ENCODE results near the gene SMARCE1.
"Not testable (repeated sequence)": the region's sequence is repeated elsewhere in the genome, so short reads cannot be mapped to it uniquely, and the experiment has no call there.

SMARCE1 gene

DNA sequence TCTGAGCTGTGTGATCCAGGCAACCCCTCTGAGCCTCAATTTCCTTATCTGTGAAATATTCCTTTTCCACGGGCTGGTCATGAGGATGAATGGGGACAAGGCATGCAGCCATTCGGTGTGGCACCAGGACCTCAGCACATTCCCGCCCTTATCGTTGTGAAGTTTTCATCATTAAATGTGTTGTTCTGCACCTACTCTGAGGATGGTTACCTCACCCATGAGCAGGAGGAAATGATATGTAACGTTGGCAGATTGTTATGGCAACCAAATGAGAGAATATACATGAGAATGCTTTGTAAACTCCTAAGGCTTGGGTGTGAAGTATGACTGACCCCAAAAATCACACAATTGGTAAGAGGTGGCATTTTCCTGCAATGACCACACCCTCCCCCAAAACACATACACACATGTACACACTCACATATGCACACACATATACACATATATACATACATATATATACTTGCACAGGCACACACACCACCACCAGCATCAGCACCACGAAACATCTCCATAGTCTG, 39.5 kb downstream of the SMARCE1 start:
- no peak for FAIRE-seq

DNA sequence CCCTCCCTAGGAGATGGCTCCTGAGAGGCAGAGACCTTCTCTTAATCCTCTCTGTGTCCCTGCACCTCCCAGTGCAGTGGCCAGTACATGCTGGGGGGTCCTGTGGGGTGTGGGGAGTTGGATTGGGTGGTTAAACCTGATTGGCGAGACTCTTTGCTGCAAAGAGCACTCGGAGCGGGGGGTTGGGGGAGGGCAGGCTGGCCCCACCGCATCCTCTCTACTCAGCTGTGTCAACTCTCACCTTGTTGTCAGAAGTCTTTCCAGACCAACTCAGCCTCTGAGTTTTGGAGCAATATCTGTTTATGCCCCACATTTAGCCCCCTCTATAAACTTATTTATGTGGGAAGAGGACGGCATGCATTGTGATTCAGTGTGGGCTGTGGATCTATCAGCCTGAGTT, 40.0 kb downstream of the SMARCE1 start:
- no peak for FAIRE-seq

DNA sequence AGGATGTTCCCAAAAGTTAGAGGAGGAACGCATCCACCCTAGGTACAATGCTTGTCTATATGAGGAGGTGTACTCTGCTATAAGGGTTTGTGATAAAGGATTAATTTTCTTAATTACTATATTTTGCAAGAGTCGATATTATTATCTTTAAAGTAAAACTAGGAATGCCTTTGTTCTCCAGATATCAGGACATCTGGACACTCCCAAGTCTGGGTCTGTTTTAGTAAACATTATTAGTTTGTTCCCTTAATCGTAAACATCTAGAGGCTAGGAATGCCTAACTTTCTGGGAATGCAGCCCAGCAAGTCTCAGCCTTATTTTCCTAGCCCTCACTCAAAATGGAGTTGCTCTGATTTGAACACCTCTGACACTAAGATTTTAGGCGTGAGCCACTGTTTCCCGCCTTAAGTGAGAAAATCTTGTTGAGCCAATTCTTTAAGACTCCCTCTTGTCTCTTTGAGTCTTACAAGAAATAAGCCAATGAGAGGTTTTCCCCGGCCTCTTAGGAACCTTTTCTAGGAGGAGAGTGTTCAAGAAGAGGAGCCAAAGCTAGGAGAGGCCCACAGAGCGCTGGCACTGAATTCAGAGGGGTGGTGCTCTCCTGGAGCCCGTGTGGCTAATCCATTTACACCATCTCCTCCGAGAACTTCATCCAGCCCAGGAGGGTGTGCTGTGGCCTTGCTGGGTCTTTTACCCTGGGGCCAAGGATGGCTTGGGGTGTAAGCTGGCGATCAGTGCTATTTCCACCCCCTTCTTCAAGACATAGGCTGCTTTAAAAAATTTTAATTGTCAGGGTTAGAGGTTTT, 40.9 kb downstream of the SMARCE1 start:
- no peak for FAIRE-seq

DNA sequence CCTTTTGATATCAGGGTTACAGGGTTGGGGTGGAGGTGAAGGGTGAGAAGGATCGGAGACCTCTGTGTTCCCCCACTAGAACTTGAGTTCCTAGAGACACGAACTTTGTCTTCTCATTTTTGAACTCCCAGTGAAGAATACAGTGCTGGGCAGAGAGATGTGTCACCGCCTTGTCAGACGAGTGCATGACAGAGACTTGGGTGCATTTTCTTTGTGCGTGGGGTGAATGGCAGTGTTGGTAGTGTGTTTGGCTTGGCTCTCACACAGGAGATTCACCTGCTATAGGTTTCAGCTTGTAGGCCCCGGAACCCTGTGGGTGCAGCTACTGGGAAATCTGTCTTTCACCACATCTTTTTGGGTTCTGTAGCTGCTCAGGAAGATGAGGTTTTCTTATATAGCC, 42.3 kb downstream of the SMARCE1 start:
- no peak for FAIRE-seq

DNA sequence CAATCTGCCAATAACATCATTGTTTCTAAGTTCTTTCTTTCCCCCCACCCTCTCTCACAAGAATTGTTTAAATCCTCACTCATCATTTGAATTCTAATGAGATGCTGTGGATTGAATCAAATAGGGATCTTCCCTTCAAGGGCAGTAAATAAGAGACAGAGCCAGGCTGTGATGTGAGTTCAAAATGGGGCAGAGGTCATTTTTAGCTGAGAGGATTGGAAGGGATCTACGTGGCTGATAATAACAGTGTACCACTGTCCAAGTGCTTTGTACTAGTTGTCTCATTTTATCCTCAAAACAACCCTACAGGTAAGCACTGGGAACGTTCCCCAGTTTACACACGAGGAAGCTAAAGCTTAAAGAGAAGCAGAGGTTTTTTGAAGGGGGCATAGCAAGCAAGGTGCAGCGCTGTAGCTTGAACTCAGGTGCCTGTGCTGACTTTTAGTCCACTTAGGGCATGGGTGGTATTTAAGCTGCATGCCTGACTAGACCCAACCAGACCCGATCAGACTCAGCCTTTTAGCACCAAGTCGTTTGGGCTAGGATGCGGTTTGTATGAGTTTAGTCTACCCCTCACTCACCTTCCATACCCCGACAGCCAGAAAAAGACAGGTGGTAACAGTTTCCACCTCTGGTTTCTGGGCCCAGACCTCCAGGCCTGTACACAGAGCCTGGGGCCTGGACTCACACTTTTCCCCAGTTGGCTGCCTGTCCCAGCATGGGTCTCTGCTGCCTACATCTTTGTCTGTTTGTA, 43.1 kb downstream of the SMARCE1 start:
- no peak for FAIRE-seq

DNA sequence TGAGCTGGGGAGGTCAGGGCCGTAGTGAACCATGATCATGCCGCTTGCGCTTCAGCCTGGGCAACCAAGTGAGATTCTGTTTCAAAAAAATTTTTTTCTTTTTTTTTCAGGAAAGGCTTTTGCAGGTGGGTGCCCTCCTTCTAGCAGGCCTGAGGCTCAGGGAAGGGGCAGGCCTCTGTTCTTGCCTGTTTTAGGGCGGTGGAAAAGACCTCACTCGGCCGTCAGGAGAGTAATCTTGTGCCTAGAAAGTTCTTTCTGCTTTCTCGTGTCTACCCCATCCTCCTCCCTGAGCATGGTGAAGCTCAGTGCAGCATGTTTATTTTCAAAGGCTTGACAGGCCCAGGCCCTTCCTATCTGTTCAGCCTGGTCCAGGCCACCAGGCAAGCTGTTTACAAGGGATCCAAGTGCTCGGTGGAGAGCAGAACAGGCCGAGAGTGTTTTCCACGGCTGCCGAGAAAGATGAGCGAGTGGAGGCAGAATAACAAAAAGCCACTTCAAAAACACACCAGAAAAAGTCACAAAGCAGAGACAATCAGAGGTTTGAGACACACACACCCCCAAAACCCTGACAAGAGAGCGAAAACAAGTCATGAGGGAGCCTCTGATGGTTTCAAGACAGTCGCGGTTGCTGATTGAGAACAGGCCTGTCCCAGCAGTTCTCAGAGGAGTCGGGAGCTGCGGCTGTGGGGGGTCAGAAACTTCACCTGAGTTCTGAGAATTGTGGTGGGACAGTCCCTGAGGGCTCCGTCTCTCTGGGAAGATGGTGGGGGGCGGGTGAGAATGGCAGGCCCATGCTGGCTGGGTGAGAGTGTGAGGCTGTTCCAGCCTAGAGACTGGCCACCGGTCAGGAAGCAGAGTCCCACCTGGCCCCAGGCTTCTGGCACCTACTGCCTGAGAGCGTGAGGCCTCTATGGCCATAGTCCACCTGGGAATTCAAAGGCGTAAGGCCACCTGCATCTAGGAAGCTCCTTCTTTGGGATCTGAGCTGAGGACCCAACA, 44.9 kb downstream of the SMARCE1 start:
- no peak for FAIRE-seq

DNA sequence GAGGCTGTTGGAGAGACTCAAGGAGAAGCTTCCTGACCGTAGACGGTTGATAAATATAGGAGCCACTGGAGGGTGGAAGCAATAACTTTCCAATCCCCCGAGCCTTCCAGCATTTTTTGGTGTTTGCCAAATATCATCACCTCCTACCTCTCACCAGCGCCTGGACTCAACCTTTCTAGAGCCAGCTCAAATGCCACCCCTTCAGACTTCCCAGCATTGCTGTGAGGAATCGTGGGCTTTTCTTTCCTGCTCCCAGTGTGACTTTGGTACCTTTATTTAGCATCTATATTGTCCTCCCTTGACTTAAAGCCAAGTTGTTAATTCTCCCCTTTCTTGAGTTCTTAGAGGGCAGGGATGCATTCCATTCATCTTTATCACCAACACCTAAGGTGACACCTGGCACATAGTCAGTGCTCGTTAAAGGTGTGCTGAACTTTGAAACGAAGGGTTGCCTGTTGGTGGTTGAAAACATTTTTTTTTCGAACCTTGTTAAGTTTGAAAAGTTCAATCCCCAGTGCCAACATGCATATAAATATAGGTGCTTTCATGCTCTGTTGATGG, 47.1 kb downstream of the SMARCE1 start:
- no peak for FAIRE-seq

DNA sequence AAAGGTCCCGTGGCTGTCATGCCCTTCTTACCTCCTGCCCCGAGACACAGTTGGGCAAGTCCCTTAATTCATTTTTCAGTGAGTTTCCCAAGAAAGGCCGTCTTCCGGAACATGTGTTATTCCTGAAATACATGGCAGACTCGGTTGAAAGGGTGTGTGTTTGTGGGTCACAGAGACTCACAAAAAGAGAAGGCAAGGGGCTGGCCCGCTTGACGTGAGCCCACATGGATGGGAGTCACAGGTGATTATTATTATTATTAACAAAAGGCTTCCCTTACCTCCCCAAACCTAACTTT, 48.2 kb downstream of the SMARCE1 start:
- no peak for FAIRE-seq

DNA sequence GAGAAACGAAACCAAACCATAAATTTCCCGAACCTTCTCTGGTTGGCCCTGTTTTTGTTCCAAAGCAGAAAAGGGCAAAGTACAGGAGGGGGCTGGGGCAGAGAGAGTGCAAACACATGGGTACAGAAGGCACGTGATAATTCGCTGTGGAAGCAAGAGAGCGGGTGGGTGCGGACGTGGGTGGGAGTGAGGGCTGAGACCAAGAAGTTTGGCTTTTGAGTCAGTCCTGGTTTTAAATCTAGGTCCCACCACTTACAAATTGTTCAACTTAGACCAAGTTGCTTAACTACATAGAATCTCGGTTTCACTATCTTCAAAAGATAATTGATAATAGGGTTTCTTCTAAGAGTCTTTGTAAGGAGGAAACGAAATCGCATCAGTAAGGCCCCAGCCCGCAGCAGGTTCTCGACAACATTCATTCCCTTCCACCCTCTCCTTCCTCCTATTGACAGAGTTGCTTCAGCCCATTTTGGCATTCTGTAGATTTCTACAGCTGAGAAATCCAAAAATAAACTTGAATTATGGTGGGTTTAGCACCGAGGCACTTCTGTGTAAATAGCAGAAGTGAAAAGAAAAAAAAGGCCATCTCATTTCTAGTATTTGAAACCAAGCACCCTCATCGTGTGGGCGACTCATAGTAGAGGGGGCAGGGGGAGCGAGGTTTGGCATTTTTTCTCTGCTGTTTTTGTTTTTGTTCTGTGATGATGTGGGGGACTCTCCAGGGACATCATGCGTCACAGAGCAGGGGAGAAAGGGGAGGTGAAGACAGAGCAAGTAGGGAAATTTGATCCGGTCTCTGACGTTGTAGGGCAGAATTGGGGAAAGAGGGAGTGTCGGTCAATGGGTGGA, 48.8 kb downstream of the SMARCE1 start:
- FAIRE-seq = no peak

DNA sequence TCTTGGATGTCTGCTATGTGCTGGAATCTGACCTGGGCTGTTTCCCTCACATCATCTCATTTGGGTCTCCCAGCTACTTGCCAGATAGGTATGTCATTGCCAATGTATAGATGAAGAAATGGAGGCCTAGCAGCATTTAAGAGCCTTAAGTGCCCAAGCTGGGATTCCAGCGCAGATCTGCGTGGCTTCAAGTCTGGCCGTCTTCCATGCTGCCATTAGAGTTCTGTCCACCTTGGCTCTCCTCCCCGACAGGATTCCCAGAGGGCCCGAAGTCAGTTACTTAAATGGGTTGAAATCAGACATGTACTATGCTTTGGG, 49.4 kb downstream of the SMARCE1 start:
- no peak for FAIRE-seq

DNA sequence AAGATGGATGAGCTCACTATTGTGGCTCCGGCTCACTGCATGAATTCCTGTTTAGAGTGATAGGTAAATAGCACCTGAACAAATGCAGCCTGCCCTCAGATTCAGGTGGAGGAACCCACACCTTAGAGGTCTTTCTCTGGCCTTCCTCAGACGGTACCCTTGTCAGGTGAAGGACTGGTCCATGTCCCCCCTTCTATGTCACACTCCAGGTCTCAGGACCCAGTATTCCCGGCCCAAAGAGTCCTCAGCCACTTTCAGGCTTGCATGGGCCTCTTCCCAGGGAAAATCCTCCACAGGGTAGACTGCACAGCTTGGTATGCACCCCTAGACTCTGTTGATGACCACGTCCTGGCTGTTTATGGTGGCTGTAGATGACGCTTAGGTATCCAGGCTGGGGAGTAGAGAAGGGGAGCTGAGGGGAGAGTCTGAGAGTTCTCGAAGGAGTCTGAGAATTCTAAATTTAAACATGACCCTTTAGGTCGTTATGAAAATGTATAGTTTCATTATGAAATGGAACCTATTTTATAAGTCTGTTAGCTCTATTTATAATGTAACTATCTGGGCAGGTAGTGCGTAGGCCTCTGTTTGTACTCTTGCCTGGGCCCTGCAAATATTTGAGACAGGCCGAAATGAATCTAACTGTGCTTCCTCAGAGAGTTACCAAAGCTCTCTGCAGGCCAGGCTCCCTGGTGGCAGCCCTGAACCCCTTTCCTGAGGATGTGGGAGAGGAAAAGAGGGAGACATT, 49.9 kb downstream of the SMARCE1 start:
- no peak for FAIRE-seq

DNA sequence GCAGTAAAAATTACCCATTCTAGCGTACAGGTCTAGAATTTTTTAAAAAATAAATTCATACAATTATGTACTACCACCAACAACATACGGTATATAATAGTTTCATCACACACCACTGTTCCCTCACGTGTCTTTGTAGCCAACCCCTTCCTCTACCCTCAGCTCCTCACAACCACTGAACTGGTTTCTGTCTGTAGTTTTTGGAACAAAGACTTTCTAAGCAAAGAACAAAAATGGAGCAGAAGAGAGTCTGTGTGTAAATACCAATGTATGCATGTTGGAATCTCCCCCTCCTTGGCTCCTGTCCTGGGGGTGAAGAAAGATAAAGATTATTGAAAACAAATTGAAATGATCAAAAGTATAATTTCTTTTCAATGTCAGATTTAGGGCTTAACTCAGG, 50.5 kb downstream of the SMARCE1 start:
- no peak for FAIRE-seq

DNA sequence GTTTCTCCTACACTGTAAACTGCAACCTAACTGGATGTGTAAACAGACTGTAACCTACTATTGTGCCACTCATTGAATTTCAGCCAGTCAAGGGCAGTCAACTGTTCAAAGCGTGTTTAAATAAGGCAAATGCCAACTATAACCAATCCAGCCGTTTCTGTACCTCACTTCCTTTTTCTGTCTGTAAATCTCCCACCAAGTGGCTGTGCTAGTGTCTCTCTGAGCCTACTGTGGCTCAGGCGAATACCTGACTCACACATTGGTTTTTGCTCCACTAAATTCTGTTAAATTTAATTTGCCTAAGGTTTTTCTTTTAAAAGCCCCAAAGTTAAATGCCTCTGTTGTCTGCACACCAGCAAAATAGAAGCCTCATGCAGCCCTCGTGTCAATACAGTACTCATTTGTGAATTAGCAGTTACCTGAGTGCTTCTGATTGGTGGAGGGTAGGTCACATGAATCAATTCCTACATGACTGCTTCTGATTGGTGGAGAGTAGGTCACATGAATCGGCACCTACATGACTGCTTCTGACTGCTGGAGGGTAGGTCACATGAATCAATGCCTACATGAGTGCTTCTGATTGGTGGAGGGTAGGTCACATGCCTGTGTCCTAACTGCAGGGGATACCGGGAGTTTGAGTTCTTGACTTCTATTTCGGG, 51.2 kb downstream of the SMARCE1 start:
- no peak for FAIRE-seq

DNA sequence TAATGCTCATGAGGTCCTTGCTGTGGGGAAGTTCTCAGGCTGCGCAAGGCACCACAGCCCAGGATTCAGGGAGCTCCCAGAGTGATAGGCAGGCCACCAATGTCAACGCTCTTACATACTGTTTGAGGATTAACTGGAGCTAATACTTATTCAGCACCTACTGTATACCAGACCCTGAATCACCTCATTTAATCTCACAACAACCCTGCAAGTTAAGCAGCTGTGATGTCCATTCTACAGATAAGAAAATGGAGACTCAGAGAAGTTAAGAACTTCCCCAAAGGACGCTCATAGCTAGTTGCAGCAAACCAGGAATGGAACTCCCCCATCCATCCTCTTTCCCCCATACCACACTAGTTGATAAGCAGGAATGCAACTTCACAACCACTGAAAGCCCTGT, 56.9 kb downstream of the SMARCE1 start:
- no peak for FAIRE-seq

DNA sequence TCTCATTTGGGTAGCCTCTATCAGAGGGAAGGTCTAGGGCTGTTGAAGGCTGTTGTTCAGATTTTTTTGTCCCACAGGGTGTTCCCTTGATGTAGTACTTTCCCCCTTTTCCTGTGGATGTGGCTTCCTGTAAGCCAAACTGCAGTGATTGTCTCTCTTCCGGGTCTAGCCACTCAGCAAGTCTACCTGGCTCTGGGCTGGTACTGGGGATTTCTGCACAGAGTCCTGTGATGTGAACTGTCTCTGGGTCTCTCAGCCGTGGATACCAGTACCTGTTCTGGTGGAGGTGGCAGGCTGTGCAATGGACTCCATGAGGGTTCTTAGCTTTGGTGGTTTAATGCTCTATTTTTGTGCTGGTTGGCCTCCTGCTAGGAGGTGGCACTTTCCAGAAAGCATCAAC, 59.1 kb downstream of the SMARCE1 start:
- no peak for FAIRE-seq

DNA sequence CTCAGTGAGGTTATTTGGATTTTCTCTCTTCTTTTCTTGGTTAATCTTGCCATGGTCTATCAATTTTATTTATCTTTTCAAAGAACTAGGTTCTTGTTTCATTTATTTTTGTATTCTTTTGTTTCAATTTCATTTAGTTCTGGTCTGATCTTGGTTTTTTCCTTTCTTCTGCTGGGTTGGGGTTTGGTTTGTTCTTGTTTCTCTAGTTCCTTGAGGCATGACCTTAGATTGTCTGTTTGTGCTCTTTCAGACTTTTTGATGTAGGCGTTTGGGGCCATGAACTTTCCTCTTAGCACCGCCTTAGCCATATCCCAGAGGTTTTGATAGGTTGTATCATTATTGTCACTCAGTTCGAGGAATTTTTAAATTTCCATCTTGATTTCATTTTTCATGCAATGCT, 61.4 kb downstream of the SMARCE1 start:
- not testable (repeated sequence) for FAIRE-seq

DNA sequence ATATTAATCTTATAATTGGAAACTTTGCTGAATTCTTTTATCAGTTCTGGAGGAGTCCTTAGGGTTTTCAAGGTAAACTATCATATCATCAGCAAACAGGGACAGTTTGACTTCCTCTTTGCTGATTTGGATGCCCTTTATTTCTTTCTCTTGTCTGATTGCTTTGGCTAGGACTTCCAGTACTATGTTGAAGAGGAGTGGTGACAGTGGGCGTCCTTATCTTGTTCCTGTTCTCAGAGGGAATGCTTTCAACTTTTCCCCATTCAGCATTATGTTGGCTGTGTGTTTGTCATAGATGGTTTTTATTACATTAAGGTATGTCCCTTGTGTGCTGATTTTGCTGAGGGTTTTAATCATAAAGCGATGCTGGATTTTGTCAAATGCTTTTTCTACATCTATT, 62.7 kb downstream of the SMARCE1 start:
- not testable (repeated sequence) for FAIRE-seq

DNA sequence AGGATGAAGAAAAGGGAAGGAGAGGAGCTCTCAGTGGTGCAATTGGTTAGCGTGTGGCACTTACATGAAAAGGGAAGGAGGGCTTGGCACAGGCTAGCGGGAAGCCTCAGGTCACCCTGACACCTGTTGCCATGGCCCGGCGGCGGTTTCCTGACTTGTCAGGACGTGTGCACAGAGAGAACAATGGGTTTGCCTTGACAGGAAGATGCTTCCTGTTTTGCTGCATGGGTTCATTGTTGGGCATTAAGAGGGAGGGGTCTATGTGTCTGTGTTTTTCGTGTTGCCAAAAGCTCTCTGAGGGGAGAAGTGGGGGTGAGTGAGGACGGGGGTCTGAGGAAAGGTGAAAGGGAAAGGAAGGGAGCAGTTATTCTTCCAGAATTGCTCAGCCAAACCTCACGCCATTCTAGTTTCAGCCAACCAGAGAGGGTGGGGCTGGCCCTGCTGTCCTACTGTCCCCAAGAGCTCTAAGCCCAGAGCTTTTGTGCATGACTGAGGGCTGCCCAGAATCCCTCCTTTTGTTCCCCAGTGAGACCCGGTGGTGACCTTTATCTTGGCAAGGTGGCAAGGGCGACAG, 65.2 kb downstream of the SMARCE1 start:
- no peak for FAIRE-seq

DNA sequence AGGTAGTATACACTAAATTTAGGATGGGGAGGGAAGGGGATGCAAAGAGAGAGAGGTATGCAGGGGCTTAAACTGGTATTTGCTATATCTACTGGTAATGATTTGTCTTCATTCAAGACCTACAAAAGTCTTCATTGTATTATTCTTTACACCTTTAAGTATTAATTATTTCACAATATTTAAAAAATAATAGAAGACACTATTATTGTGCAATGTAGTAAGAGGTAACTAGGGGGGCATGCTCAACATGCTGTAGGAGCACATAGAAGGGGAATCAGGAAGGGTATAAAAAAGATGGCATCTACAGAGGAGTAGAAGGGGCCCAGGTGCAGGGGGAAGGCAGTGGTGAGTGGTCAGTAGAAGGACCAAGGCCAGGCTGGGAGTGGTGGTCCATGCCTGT, 67.5 kb downstream of the SMARCE1 start:
- FAIRE-seq = no peak

DNA sequence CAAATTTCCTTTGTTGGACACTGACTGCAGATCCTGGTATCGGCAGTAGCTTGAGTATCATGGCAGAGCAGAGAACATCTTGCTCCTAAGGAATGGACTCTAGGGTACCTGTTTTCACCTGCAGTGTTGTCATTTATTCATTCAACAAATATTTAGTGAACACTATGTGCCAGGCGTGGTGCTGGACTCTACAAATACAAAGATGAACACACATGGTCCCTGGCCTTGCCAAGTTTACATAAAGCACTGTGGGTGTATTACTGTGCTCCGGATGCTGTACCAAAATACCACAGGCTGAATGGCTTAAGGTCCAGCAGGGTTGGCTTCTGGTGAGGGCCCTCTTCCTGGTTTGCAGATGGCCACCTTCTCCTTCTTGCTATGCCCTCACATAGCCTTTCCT, 68.1 kb downstream of the SMARCE1 start:
- no peak for FAIRE-seq
